ENCODE results near the gene MLIP.

GRCh38 chr6:54214286-54214685, 103.0 kb downstream of the MLIP start:
- TF ChIP-seq POLR2AphosphoS5 (IDR thresholded peaks at IDR 0.05): no peak
- no peak for TF ChIP-seq POLR2A (IDR thresholded peaks at IDR 0.05)
- TF ChIP-seq, protein P1, sequence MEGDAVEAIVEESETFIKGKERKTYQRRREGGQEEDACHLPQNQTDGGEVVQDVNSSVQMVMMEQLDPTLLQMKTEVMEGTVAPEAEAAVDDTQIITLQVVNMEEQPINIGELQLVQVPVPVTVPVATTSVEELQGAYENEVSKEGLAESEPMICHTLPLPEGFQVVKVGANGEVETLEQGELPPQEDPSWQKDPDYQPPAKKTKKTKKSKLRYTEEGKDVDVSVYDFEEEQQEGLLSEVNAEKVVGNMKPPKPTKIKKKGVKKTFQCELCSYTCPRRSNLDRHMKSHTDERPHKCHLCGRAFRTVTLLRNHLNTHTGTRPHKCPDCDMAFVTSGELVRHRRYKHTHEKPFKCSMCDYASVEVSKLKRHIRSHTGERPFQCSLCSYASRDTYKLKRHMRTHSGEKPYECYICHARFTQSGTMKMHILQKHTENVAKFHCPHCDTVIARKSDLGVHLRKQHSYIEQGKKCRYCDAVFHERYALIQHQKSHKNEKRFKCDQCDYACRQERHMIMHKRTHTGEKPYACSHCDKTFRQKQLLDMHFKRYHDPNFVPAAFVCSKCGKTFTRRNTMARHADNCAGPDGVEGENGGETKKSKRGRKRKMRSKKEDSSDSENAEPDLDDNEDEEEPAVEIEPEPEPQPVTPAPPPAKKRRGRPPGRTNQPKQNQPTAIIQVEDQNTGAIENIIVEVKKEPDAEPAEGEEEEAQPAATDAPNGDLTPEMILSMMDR (IDR thresholded peaks at IDR 0.05): no peak

Measured in gastroesophageal sphincter (tissue), 3 donors.